SH-SY5Y (cell line): ENCODE measurements around the gene MEI1.

Source experiments
- GATA2 ChIP-seq: IDR thresholded peaks from 2 replicates; pipeline ENCODE4 v1.6.1; 2011; ENCODE audit warnings: mild to moderate bottlenecking, low read depth, low read length
- GATA3 ChIP-seq: IDR thresholded peaks from 2 replicates; pipeline ENCODE4 v1.6.1; 2011; ENCODE audit warnings: low read depth, mild to moderate bottlenecking, low read length, moderate library complexity

DNA sequence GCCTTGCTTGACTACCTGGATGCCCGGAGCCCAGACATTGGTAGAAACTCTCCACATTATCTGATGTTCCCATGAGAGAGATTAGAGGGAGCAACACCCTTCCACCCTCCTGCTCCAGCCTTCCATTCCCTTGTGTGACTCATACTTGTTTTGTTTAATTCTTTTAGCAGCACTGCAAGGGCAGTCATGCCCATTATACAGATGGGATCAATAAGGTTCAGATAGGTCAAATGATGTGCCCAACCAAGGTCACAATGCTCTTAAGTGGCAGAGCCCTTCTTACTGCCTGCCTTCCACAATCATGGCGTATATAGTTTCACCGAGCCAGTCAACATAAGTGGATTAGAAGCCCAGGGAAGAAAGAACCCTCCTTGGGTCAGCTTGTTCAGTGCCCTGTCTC, 94.6 kb downstream of the MEI1 start:
- TF ChIP-seq GATA2, result no peak
- no peak for TF ChIP-seq GATA3
